NOMO-1 treated with DMSO at 0.1 percent for 48 hours (cell line): Measurements from ENCODE around the gene DNMT3A.
A peak's percentile ranks its signal among the peaks of the same experiment; 100 is the strongest.

Experiments
- DNase-seq: peaks from one replicate; lab custom pipeline; 2025; ENCODE audit not compliant: unreplicated experiment; lab: John Stamatoyannopoulos, UW

DNMT3A gene

GRCh38 chr2:25245141-25245540, 96.6 kb downstream of the DNMT3A start:
- no peak for DNase-seq

- no peak for DNase-seq
These were observed 97.7 kb downstream of the DNMT3A start for GRCh38 chr2:25243995-25244394.

- DNase-seq, result no peak
These were observed 100.3 kb downstream of the DNMT3A start for GRCh38 chr2:25241452-25241851.

- no peak for DNase-seq
These were observed 101.1 kb downstream of the DNMT3A start for GRCh38 chr2:25240636-25241035.

- DNase-seq, result no peak
These were observed 102.8 kb downstream of the DNMT3A start for GRCh38 chr2:25238920-25239319.

- no peak for DNase-seq
These were observed 104.0 kb downstream of the DNMT3A start for GRCh38 chr2:25237764-25238163.

- no peak for DNase-seq
These were observed 105.0 kb downstream of the DNMT3A start for GRCh38 chr2:25236736-25237135.

GRCh38 chr2:25234738-25235137, 107.0 kb downstream of the DNMT3A start:
- no peak for DNase-seq

- DNase-seq, result no peak
These were observed 107.7 kb downstream of the DNMT3A start for GRCh38 chr2:25233916-25234605.

GRCh38 chr2:25232248-25232825, 109.4 kb downstream of the DNMT3A start:
- no peak for DNase-seq

GRCh38 chr2:25230948-25231311, 110.8 kb downstream of the DNMT3A start:
- no peak for DNase-seq

GRCh38 chr2:25230198-25230947, 111.4 kb downstream of the DNMT3A start:
- no peak for DNase-seq

- DNase-seq, result no peak
These were observed 112.2 kb downstream of the DNMT3A start for GRCh38 chr2:25229279-25230197.

GRCh38 chr2:25228848-25229278, 112.9 kb downstream of the DNMT3A start:
- DNase-seq, result peak; percentile 16

GRCh38 chr2:25227576-25227975, 114.1 kb downstream of the DNMT3A start:
- DNase-seq, result no peak

GRCh38 chr2:25226827-25227226, 114.9 kb downstream of the DNMT3A start:
- no peak for DNase-seq

GRCh38 chr2:25222477-25223121, 119.1 kb downstream of the DNMT3A start:
- no peak for DNase-seq

- no peak for DNase-seq
These were observed 120.1 kb downstream of the DNMT3A start for GRCh38 chr2:25221579-25221978.

- no peak for DNase-seq
These were observed 121.4 kb downstream of the DNMT3A start for GRCh38 chr2:25220313-25220712.

- no peak for DNase-seq
These were observed 122.1 kb downstream of the DNMT3A start for GRCh38 chr2:25219621-25220020.

- DNase-seq, result no peak
These were observed 123.6 kb downstream of the DNMT3A start for GRCh38 chr2:25218100-25218499.
